ENCODE measurements around the gene DNAJB5.
"Not testable (repeated sequence)": the region's sequence is repeated elsewhere in the genome, so short reads cannot be mapped to it uniquely, and the experiment has no call there.

DNAJB5 gene

GRCh38 chr9:34989003-34989945 is at the start of gene DNAJB5:
TSS of gene DNAJB5 (plus strand) at chr9:34989745. CDS start at chr9:34990631, 886 bp downstream.
- DNase-seq (ENCODE audit: low read depth) = peak; percentile 100

GRCh38 chr9:34939989-34940388 is 49.6 kb upstream of the DNAJB5 start:
- peak; percentile 9 for DNase-seq (ENCODE audit: low read depth)

GRCh38 chr9:34948451-34948850 is 41.1 kb upstream of the DNAJB5 start:
- DNase-seq (ENCODE audit: low read depth) = no peak

- no peak for DNase-seq (ENCODE audit: low read depth)
These were observed 35.3 kb upstream of the DNAJB5 start for GRCh38 chr9:34954225-34954624.

- not testable (repeated sequence) for DNase-seq (ENCODE audit: low read depth)
These were observed 33.5 kb upstream of the DNAJB5 start for GRCh38 chr9:34956066-34956465.

GRCh38 chr9:34956648-34957047 is 32.9 kb upstream of the DNAJB5 start:
- DNase-seq (ENCODE audit: low read depth) = no peak

GRCh38 chr9:34957492-34958410 is 31.8 kb upstream of the DNAJB5 start, which contains the start of gene PHF24:
TSS of gene PHF24 (plus strand) at chr9:34958285. CDS start at chr9:34971299, 13,014 bp downstream.
- DNase-seq (ENCODE audit: low read depth) = no peak

- no peak for DNase-seq (ENCODE audit: low read depth)
These were observed 31.0 kb upstream of the DNAJB5 start for GRCh38 chr9:34958411-34958982.

- no peak for DNase-seq (ENCODE audit: low read depth)
These were observed 30.1 kb upstream of the DNAJB5 start for GRCh38 chr9:34959461-34959860.

GRCh38 chr9:34961574-34962490 is 27.7 kb upstream of the DNAJB5 start:
- DNase-seq (ENCODE audit: low read depth) = peak; percentile 82

GRCh38 chr9:34962546-34962945 is 27.0 kb upstream of the DNAJB5 start:
- DNase-seq (ENCODE audit: low read depth) = no peak

GRCh38 chr9:34963552-34963951 is 26.0 kb upstream of the DNAJB5 start:
- no peak for DNase-seq (ENCODE audit: low read depth)

- no peak for DNase-seq (ENCODE audit: low read depth)
These were observed 25.1 kb upstream of the DNAJB5 start for GRCh38 chr9:34964458-34964857.

- no peak for DNase-seq (ENCODE audit: low read depth)
These were observed 18.3 kb upstream of the DNAJB5 start for GRCh38 chr9:34971146-34971811.

GRCh38 chr9:34974664-34975063 is 14.9 kb upstream of the DNAJB5 start:
- no peak for DNase-seq (ENCODE audit: low read depth)

GRCh38 chr9:34976441-34976840 is 13.1 kb upstream of the DNAJB5 start:
- no peak for DNase-seq (ENCODE audit: low read depth)

- no peak for DNase-seq (ENCODE audit: low read depth)
These were observed 12.6 kb upstream of the DNAJB5 start for GRCh38 chr9:34976992-34977391.

- no peak for DNase-seq (ENCODE audit: low read depth)
These were observed 9.3 kb upstream of the DNAJB5 start for GRCh38 chr9:34980181-34980761.

- DNase-seq (ENCODE audit: low read depth) = no peak
These were observed 7.2 kb upstream of the DNAJB5 start for GRCh38 chr9:34982361-34982760.

GRCh38 chr9:34983209-34983608 is 6.3 kb upstream of the DNAJB5 start:
- no peak for DNase-seq (ENCODE audit: low read depth)
